Panc1 (cell line): ENCODE data around the gene DDX27. TPM values are rescaled to one million over a fixed set of nuclear protein-coding genes. Genes with fewer than 3 reads are reported as not detected.
A peak's percentile ranks its signal among the peaks of the same experiment; 100 is the strongest.

Experiments used
- ATAC-seq: fragments of 200-7000 bp; cut with Tn5 transposase; 2 replicates; pipeline ENCODE4 v1.9.1; 2020; ENCODE audit warnings: mild to moderate bottlenecking, moderate library complexity
- BruUV-seq: library from RNA; stranded (reverse); fragments of 400-500 nt; replicated peaks from 2 replicates; lab custom pipeline; 2021; lab: Mats Ljungman, UMichigan
- CTCF ChIA-PET: fragments of 300-600 bp; sonication (Branson Sonifier 250); formaldehyde crosslinking; loops from one replicate; lab custom pipeline; 2022; ENCODE audit warnings: antibody characterized with exemption; lab: Charles Lee
- POLR2A ChIA-PET: fragments of 300-600 bp; sonication (Branson Sonifier 250); formaldehyde crosslinking; loops from one replicate; lab custom pipeline; 2022; ENCODE audit warnings: antibody characterized with exemption; lab: Charles Lee
- DNase-seq: peaks from one replicate; pipeline ENCODE4 v3.0.0-alpha.2; 2010; ENCODE audit warnings: low read depth, low spot score
- H3K27ac ChIP-seq: 2 replicates; pipeline ENCODE4 v1.5.1; 2011; ENCODE audit warnings: mild to moderate bottlenecking, low read length, inconsistent platforms
- H3K27me3 ChIP-seq: fragments of 200-500 bp; sonication (Bioruptor generic); 2 replicates; pipeline ENCODE4 v1.6.0; 2014; ENCODE audit warnings: low read length, inconsistent platforms; ENCODE audit not compliant: control insufficient read depth, insufficient read depth
- H3K36me3 ChIP-seq: fragments of 200-500 bp; sonication (Bioruptor generic); 2 replicates; pipeline ENCODE4 v1.5.1; 2014; ENCODE audit warnings: inconsistent platforms, mild to moderate bottlenecking, low read length, moderate library complexity; ENCODE audit not compliant: control insufficient read depth, insufficient read depth
- H3K4me1 ChIP-seq: 2 replicates; pipeline ENCODE4 v1.5.1; 2011; ENCODE audit warnings: inconsistent platforms, mild to moderate bottlenecking, low read length, moderate library complexity; ENCODE audit not compliant: control insufficient read depth, insufficient read depth
- H3K4me3 ChIP-seq, 2 experiments: 2 replicates each; pipeline ENCODE4 v1.5.1; 2011 to 2012; ENCODE audit warnings: low read depth in 2 of 2, low read length in 2 of 2, mild to moderate bottlenecking in 2 of 2, inconsistent platforms in 1 of 2, moderate library complexity in 1 of 2
- H3K9me3 ChIP-seq: fragments of 200-500 bp; sonication (Bioruptor generic); 2 replicates; pipeline ENCODE4 v1.5.1; 2014; ENCODE audit warnings: low read depth, mild to moderate bottlenecking, inconsistent platforms, low read length, moderate library complexity; ENCODE audit not compliant: control insufficient read depth, insufficient read depth
- POLR2AphosphoS5 ChIP-seq: IDR thresholded peaks from 2 replicates; pipeline ENCODE4 v1.6.1; 2012; ENCODE audit warnings: mild to moderate bottlenecking, low read depth, low read length, moderate library complexity
- REST ChIP-seq, 2 experiments: IDR thresholded peaks; 2 replicates each; pipeline ENCODE4 v1.6.1; 2011 to 2012; ENCODE audit warnings: low read depth in 2 of 2, control low read depth in 1 of 2, low read length in 1 of 2, mild to moderate bottlenecking in 1 of 2, moderate library complexity in 1 of 2; ENCODE audit not compliant: insufficient read depth in 1 of 2
- SIN3A ChIP-seq: IDR thresholded peaks from 2 replicates; pipeline ENCODE4 v1.6.1; 2012; ENCODE audit warnings: low read depth, mild to moderate bottlenecking, low read length, moderate library complexity, borderline replicate concordance; ENCODE audit not compliant: insufficient read depth
- TCF7L2 ChIP-seq: IDR thresholded peaks from 2 replicates; pipeline ENCODE4 v1.6.1; 2011; ENCODE audit warnings: mild to moderate bottlenecking, low read depth, low read length, inconsistent platforms
- in situ Hi-C: cut with HindIII; loops from 2 replicates; pipeline ENCODE4 v1.10.0; 2016; ENCODE audit warnings: low sequenced_read_pairs, low pct_unique_long_range_greater_than_20kb
- intact Hi-C: fragments of 100-400 bp; cut with micrococcal nuclease; formaldehyde crosslinking; loops from one replicate; pipeline ENCODE4 v1.10.0; 2022; ENCODE audit not compliant: unreplicated experiment
- total RNA-seq: library from RNA; stranded (reverse); gene quantifications from one replicate; pipeline ENCODE4 v1.2.1, GENCODE V29; 2021; ENCODE audit not compliant: unreplicated experiment
- TF ChIP-seq, protein P1 (sequence below): fragments of 450-650 bp; IDR thresholded peaks from 2 replicates; pipeline ENCODE4 v1.5.1; 2017; ENCODE audit warnings: mild to moderate bottlenecking

Gene DDX27
- total RNA-seq, 1 experiment from 2014 or later = 63.4 TPM

DNA sequence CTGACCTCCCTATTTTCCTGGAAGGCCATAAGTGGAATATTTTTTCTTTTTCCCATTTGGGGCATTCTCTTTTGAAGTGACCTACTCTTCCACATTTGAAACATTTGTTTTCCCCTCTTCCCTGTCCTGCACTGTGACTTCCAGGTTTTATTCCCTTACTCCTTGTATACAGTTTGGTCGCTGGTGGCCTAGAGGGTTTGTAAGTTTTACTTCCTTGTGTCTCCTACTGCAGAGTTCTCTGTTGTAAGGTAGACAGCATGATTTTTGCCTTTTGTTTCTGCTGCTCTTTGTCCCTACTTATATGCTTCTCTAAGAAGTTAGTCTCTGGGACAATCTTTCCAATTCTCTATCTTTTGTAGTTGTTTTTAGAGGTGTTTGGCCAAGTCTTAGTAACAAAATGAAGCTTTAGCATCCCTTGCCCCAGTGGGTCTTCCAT is 66.0 kb downstream of the DDX27 start:
- H3K36me3 ChIP-seq = peaks cover 84% of the 10 kb centered on the region
- TF ChIP-seq, protein P1, sequence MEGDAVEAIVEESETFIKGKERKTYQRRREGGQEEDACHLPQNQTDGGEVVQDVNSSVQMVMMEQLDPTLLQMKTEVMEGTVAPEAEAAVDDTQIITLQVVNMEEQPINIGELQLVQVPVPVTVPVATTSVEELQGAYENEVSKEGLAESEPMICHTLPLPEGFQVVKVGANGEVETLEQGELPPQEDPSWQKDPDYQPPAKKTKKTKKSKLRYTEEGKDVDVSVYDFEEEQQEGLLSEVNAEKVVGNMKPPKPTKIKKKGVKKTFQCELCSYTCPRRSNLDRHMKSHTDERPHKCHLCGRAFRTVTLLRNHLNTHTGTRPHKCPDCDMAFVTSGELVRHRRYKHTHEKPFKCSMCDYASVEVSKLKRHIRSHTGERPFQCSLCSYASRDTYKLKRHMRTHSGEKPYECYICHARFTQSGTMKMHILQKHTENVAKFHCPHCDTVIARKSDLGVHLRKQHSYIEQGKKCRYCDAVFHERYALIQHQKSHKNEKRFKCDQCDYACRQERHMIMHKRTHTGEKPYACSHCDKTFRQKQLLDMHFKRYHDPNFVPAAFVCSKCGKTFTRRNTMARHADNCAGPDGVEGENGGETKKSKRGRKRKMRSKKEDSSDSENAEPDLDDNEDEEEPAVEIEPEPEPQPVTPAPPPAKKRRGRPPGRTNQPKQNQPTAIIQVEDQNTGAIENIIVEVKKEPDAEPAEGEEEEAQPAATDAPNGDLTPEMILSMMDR = no peak
- TF ChIP-seq SIN3A (no peak), REST (IDR thresholded peaks at IDR 0.05; ENCODE audit: insufficient read depth in 1 of 2, low read depth in 2 of 2, low read length in 1 of 2) (no peak), POLR2AphosphoS5 (no peak), TCF7L2 (no peak)
- peaks cover 69% of the 10 kb centered on the region for H3K4me1 ChIP-seq
- intact Hi-C loops (no loop called here), in situ Hi-C loops (no loop called here)
- ATAC-seq (no peak), DNase-seq (no peak)
- CTCF ChIA-PET = no interaction called here
- H3K9me3 ChIP-seq = no peaks in the 10 kb centered on the region
- POLR2A ChIA-PET = no interaction called here
- BruUV-seq = no TSS peak
- H3K27ac ChIP-seq = peak overlapping the region; percentile 30; the same call in 1 of the 2 replicates
- H3K27me3 ChIP-seq = no peaks in the 10 kb centered on the region
- H3K4me3 ChIP-seq = no peak overlapping the region; a peak in 1 of 4 replicates

GRCh38 chr20:49285813-49286494 is 66.7 kb downstream of the DDX27 start:
- POLR2A ChIA-PET = interaction anchor here (0.5 kb wide), 1 partner anchor 230 kb away, joined by 6 read pairs; no protein-coding TSS in a partner anchor
- TF ChIP-seq, protein P1 = no peak
- TF ChIP-seq POLR2AphosphoS5 = peak; percentile 55; the same call in 1 of the 2 replicates
- no peak for TF ChIP-seq TCF7L2
- no peak for TF ChIP-seq SIN3A
- in situ Hi-C loops (no loop called here), intact Hi-C loops (no loop called here)
- no peaks in the 10 kb centered on the region for H3K9me3 ChIP-seq
- no peaks in the 10 kb centered on the region for H3K27me3 ChIP-seq
- peak overlapping the region; percentile 30; the same call in 1 of the 2 replicates for H3K27ac ChIP-seq
- BruUV-seq = no TSS peak
- CTCF ChIA-PET = no interaction called here
- ATAC-seq (no peak), DNase-seq (no peak)
- H3K36me3 ChIP-seq = peaks cover 77% of the 10 kb centered on the region
- H3K4me3 ChIP-seq = no peak overlapping the region
- peaks cover 69% of the 10 kb centered on the region for H3K4me1 ChIP-seq
